AG09319 (cell line): ENCODE results near the gene INSYN2A.

Experiments used
- DNase-seq: peaks from one replicate; pipeline ENCODE4 v3.0.0-alpha.2; 2010; ENCODE audit warnings: low read depth; ENCODE audit errors: extremely low read depth
- TF ChIP-seq, protein P1 (sequence below): IDR thresholded peaks from 2 replicates; pipeline ENCODE4 v1.5.1; 2011; ENCODE audit warnings: low read depth, mild to moderate bottlenecking, inconsistent platforms, low read length, moderate library complexity

The INSYN2A gene

DNA sequence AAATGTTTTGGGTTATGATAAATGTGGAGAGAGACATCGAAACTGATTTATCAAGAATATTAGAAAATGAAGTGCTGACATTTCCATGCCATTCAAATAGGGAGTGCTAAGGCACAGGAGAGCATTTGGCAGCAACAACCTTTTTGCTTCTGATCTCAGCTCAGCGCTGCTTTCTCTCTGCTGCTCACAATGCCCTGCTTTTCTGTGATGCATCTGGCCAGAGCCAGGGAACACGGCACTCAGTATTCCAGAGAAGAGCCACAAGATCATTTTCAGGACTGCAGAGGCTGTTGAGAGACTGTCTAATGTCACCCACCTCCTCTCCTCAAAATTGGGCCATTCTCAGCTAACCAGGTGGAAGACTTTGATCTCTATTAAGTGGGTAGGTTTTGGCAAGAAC is 28.1 kb downstream of the INSYN2A start:
- TF ChIP-seq, protein P1, sequence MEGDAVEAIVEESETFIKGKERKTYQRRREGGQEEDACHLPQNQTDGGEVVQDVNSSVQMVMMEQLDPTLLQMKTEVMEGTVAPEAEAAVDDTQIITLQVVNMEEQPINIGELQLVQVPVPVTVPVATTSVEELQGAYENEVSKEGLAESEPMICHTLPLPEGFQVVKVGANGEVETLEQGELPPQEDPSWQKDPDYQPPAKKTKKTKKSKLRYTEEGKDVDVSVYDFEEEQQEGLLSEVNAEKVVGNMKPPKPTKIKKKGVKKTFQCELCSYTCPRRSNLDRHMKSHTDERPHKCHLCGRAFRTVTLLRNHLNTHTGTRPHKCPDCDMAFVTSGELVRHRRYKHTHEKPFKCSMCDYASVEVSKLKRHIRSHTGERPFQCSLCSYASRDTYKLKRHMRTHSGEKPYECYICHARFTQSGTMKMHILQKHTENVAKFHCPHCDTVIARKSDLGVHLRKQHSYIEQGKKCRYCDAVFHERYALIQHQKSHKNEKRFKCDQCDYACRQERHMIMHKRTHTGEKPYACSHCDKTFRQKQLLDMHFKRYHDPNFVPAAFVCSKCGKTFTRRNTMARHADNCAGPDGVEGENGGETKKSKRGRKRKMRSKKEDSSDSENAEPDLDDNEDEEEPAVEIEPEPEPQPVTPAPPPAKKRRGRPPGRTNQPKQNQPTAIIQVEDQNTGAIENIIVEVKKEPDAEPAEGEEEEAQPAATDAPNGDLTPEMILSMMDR = no peak
- DNase-seq = no peak

DNA sequence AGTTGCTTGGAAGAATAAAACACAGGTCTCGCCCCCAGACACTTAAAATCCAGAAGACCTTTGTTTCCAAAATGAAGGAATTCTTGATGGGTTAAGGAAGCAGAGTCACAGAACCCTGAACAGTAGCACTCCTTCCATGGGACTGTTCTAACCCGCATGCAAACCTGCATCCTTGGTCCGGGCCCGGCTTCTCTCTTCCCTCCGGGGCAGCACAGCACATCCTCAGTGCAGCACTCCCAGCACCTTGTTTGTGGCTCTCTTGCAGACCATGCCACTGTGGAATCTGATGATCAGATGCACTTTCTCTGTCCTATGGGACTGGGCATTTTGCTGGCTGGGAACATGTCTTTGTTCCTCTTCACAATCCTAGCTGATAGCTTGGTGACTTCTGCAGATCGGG is 33.5 kb downstream of the INSYN2A start:
- DNase-seq = no peak
- TF ChIP-seq, protein P1 = no peak

DNA sequence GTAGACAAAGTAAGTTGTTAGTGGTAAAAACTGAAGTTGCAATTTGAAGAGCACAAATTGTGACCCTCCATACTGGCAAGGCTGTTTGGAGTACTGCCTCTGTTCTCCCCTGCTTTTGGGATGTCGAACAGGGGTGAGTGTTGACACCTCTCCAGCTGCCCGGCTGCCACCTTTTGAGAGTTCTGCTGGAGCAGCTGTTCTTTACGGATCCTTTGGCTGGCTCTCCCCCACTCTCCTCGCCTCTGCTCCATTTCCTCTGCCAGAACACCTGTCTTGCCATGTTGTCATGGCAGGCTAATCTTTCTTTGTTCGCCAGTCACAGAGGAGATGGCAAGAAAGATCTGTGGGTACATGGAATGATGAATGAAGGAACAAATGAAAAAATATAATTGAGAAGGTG is 34.9 kb downstream of the INSYN2A start:
- no peak for DNase-seq
- TF ChIP-seq, protein P1 = no peak

DNA sequence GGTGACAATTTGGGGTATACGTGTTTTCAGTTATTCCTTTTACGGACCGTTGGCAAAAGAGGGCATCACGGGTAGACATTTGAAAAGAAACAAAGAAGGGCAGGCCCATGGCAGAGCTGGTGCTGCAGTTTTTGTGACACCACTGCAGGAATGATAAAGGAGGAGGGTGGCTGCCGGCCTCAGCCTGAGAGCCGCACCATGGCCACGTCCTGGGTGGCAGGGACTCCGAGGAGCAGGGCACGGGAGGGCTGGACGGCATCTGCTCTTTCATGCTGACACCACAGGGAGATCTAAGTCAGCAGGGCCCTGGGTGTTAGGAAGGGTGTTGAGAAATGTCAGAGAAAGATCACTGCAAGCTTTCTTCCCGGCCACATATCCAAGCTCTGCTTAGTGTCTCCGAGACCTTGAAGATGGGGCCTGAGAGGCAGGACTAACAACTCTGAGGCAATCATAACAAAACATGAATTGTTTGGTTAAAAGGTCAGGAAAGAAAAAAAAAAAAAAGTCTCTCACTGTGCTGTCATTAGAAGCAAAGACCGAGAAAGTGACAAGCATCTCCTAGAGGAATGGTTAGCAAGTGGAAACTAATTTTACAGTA is 36.6 kb downstream of the INSYN2A start:
- TF ChIP-seq, protein P1 = no peak
- no peak for DNase-seq

DNA sequence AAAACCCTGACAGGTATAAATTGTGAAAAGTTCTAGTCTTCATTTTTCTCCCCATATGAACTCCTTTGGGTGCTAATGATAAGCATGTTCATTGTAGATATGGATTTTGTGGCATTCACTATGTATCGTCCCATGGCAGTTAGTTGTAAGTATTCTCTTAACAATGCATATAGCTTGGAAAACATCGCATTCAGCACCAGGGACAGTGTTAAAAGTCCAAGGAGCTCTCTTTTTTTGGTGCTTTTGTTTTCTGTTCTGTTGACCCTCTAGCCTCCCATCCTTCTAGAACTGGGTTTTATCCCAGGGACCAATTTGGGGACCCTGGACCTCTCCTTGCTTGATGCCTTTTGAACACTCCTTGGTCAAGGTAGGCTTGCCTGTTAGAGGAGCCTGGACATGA is 37.7 kb downstream of the INSYN2A start:
- TF ChIP-seq, protein P1 = no peak

DNA sequence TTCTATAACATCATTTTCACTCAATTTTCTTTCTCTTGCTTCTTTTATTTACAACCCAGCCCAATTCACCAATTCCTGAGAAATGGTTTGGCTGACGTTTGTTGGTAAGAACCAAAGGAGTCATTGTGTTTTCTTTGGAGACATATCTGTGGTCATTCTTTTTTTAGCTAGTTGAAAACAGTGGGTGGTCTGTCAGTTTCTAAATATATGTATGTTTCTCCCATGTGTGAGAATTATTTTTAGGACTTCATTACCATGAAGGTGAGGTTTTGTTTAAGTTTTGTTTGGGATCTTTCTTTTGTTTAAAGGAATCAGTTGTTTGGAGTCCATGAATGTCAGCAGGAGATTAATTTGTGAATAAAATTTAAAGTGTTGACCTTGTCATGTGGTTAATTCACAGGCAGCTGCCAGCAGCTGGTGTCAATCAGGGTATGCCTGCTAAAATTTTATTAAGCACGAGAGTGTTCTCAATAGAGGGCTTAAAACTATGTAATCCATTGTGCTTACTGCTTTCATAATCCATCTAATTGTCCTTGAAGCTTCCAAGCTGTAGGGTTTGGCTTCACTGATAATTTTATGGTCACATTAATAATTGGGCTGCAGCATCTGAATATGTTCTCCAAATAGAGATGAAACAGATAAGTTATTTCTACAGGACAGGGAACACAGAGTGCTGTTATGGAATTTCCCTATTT is 38.7 kb downstream of the INSYN2A start:
- DNase-seq = no peak
- TF ChIP-seq, protein P1 = no peak

More for the DNA sequence above, 37.7 kb downstream of the INSYN2A start:
- no peak for DNase-seq

DNA sequence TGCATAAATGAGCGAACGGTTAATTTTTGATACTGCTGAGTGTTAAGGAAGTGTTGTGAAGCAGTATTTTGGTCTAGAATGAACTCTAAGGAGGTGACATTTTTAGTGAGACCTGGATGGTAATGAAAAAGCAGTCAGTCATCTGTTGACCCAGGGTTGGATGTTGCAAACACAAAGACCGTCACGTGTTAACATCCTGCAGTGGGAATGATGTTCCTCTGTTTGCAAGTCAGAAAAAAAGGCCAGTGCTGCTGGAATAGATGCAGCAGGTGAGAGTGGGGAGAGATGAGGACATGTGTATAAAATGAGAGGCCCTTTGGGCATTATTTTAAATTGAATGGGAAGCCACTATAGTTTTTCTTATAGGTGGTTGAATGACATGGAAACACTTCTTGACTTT is 39.3 kb downstream of the INSYN2A start:
- no peak for DNase-seq
- TF ChIP-seq, protein P1 = no peak
